SK-N-SH treated with all-trans-retinoic acid at 6 μM for 48 hours (cell line): Measurements from ENCODE around the gene PRCC.

Experiments
- ARNTL ChIP-seq: fragments of 450-650 bp; formaldehyde crosslinking; IDR thresholded peaks from 2 replicates; pipeline ENCODE4 v1.5.0; 2020; ENCODE audit warnings: low read depth, mild to moderate bottlenecking, moderate library complexity, borderline replicate concordance
- CREB5 ChIP-seq: fragments of 250-450 bp; sonication (Bioruptor Pico); IDR thresholded peaks from 2 replicates; pipeline ENCODE4 v1.5.1; 2020; ENCODE audit warnings: low read depth, mild to moderate bottlenecking, moderate library complexity
- RARB ChIP-seq: fragments of 250-450 bp; sonication (Bioruptor Pico); IDR thresholded peaks from 2 replicates; pipeline ENCODE4 v1.8.0; 2021; ENCODE audit warnings: mild to moderate bottlenecking, moderate library complexity
- SNAI2 ChIP-seq: fragments of 250-450 bp; sonication (Bioruptor Pico); IDR thresholded peaks from 2 replicates; pipeline ENCODE4 v1.5.0; 2020; ENCODE audit warnings: mild to moderate bottlenecking, moderate library complexity
- TCF4 ChIP-seq: fragments of 250-450 bp; sonication (Bioruptor Pico); IDR thresholded peaks from 2 replicates; pipeline ENCODE4 v1.8.0; 2021; ENCODE audit warnings: mild to moderate bottlenecking, moderate library complexity, borderline replicate concordance
- ZFP3 ChIP-seq: fragments of 250-450 bp; sonication (Bioruptor Pico); IDR thresholded peaks from 2 replicates; pipeline ENCODE4 v1.5.0; 2020; ENCODE audit warnings: mild to moderate bottlenecking, moderate library complexity

DNA sequence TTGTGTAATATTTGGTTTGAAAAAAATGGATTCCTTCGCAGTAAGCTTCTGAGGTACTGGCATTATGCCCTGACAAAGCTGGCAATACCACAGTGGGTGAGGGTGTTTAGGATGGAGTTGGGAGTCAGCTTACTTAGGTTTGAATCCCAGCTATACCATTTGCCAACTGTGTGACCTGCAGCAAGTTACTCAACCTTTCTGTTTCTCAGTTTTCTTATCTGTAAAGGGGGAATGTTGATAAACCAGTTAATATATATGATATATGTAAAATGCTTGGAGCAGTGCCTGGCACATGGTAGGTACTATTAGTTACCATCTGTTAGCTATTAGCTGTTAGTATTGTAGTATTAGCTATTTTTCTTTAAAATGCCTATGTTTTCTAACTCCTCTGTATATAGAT is 11.0 kb upstream of the PRCC start:
- TF ChIP-seq ZFP3 (no peak), CREB5 (CRISPR knock-in tag) (no peak), RARB (CRISPR knock-in tag) (no peak), TCF4 (no peak), SNAI2 (no peak), ARNTL (CRISPR knock-in tag) (no peak)
